Measurements from ENCODE around the gene SRBD1. TPM values are rescaled to one million over a fixed set of nuclear protein-coding genes. Genes with fewer than 3 reads are reported as not detected.

SRBD1 gene
- total RNA-seq, 4 donors from 2014 or later: 9.0 to 22.0 (median 13.0) TPM

DNA sequence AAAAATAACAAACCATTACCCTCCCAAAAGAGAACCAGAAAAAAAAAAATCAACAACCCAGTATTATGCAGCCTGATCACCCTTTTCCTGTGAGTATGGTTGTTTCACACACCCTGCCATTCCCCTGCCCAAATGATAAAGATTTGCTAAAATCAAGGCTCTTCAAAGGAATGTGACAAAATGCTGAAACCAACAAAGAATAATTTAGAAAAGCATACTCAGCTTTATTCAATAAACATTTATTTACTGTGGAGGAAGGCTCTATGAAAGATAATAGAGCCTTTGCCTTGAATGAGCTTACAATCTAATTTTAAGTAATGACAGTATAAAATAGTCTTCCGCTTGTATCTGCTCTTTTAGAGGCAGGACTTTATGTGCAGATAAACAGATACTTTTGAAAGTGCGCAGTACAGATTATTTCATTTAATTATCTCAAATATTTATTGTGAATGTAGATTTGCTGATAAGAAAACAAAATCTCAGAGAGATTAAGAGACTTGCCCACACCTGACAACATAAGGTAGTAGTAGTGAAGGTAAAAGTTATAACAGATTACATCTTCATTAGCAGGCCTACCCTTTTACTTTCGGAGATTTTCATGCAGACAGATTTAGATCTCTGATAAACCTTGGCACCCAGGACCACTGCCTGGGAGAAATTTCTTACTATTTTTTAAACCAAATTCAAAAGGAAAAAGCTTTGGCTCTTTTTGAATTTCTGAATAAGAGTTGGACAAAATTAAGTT is 211.9 kb downstream of the SRBD1 start:
- no peak for DNase-seq (ENCODE audit: extremely low spot score)
- WGBS: over 99% methylated on average over 3 of the region's 3 CpGs
- TF ChIP-seq EP300 (IDR thresholded peaks at IDR 0.05) (no peak), POLR2AphosphoS5 (IDR thresholded peaks at IDR 0.05) (no peak), POLR2A (IDR thresholded peaks at IDR 0.05; ENCODE audit: low read depth) (no peak)
- TF ChIP-seq, protein P1, sequence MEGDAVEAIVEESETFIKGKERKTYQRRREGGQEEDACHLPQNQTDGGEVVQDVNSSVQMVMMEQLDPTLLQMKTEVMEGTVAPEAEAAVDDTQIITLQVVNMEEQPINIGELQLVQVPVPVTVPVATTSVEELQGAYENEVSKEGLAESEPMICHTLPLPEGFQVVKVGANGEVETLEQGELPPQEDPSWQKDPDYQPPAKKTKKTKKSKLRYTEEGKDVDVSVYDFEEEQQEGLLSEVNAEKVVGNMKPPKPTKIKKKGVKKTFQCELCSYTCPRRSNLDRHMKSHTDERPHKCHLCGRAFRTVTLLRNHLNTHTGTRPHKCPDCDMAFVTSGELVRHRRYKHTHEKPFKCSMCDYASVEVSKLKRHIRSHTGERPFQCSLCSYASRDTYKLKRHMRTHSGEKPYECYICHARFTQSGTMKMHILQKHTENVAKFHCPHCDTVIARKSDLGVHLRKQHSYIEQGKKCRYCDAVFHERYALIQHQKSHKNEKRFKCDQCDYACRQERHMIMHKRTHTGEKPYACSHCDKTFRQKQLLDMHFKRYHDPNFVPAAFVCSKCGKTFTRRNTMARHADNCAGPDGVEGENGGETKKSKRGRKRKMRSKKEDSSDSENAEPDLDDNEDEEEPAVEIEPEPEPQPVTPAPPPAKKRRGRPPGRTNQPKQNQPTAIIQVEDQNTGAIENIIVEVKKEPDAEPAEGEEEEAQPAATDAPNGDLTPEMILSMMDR (IDR thresholded peaks at IDR 0.05): no peak
- no peaks in the 10 kb centered on the region for H3K27me3 ChIP-seq
- H3K27ac ChIP-seq (replicated peaks in 1 of 4): no peak overlapping the region
- no peaks in the 10 kb centered on the region for H3K9me3 ChIP-seq
- no peaks in the 10 kb centered on the region for H3K36me3 ChIP-seq
- no peak overlapping the region for H3K4me3 ChIP-seq
- intact Hi-C loops (cut with DNase I): no loop called here
- no peaks in the 10 kb centered on the region for H3K4me1 ChIP-seq

DNA sequence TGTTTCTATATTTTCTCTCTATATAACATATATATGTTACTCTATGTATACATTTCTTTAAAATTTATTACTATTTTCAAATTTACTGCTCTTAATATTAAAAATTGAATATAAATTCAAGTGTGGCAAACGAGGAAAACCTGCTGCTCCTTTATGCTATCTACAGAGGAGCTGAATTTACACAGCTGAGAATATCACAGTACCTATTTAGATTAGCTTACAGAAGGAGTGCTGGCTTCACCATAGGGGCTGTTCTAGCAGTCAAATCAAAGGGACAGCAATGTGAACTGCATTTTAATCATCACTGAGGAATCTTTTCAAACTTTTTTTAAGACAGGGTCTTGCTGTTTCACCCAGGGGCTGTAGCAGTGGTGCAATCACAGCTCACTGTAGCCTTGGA is 213.8 kb downstream of the SRBD1 start:
- no peaks in the 10 kb centered on the region for H3K4me1 ChIP-seq
- H3K27me3 ChIP-seq: no peaks in the 10 kb centered on the region
- no peak overlapping the region for H3K4me3 ChIP-seq
- no peak for DNase-seq (ENCODE audit: extremely low spot score)
- WGBS: 96% methylated on average over 1 of the region's 1 CpG
- TF ChIP-seq POLR2A (IDR thresholded peaks at IDR 0.05; ENCODE audit: low read depth) (no peak), EP300 (IDR thresholded peaks at IDR 0.05) (no peak), POLR2AphosphoS5 (IDR thresholded peaks at IDR 0.05) (no peak)
- TF ChIP-seq, protein P1 (IDR thresholded peaks at IDR 0.05): no peak
- H3K27ac ChIP-seq (replicated peaks in 1 of 4): no peak overlapping the region
- no peaks in the 10 kb centered on the region for H3K9me3 ChIP-seq
- intact Hi-C loops (cut with DNase I): no loop called here
- H3K36me3 ChIP-seq: peaks cover 0 to 8% (median 5%) of the 10 kb centered on the region in 4 donors

DNA sequence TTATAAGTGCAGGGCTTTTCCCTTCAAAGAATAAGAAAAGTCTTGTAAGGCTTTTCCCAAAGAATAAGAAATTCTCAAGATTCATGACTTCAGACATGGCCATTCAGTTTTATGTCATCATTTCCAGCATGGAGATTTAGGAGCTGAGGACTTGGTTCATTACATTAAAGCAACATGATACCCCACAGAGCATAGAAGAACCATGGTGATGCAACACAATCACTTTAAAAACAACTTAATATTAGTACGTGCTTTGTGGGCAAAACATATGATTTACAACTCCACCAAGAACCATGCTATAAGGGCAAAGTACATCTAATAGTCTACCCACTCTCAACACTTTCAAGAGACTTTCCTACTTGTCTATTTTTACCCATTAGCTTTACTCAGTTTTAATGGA is 214.4 kb downstream of the SRBD1 start:
- no peaks in the 10 kb centered on the region for H3K4me1 ChIP-seq
- H3K9me3 ChIP-seq: no peaks in the 10 kb centered on the region
- no peak overlapping the region for H3K27ac ChIP-seq (replicated peaks in 1 of 4)
- DNase-seq (ENCODE audit: extremely low spot score): no peak
- no peak for TF ChIP-seq POLR2AphosphoS5 (IDR thresholded peaks at IDR 0.05)
- TF ChIP-seq EP300 (IDR thresholded peaks at IDR 0.05): no peak
- no peak for TF ChIP-seq POLR2A (IDR thresholded peaks at IDR 0.05; ENCODE audit: low read depth)
- TF ChIP-seq, protein P1 (IDR thresholded peaks at IDR 0.05): no peak
- H3K27me3 ChIP-seq: no peaks in the 10 kb centered on the region
- H3K4me3 ChIP-seq: no peak overlapping the region
- 92% methylated on average over 1 of the region's 1 CpG for WGBS
- H3K36me3 ChIP-seq: peaks cover 0 to 10% (median 7%) of the 10 kb centered on the region in 4 donors
- intact Hi-C loops (cut with DNase I): no loop called here

DNA sequence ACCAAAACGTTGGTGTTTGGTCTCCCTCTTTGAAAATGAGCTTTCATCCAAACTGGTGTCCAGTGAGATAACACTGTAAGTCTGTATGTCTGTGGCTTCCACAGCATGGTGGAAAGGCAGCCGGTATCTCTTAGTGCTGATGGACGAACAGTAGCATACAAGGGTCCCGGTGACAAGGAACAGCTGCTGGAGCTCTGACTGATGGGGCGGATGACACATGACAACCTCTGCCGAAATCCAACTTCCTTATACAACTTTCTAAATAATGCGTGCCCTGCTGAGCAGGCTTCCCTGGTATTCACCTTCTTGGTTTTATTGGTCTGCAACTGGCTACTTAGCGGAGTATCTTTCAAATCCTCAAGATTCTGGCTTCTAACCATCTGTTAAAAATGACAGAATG is 216.2 kb downstream of the SRBD1 start:
- intact Hi-C loops (cut with DNase I): no loop called here
- Histone ChIP-seq H3K9me3 (no peaks in the 10 kb centered on the region), H3K36me3 (peaks cover 0 to 14% (median 7%) of the 10 kb centered on the region in 4 donors), H3K27ac (replicated peaks in 1 of 4) (no peak overlapping the region), H3K4me1 (no peaks in the 10 kb centered on the region), H3K4me3 (no peak overlapping the region), H3K27me3 (no peaks in the 10 kb centered on the region)
- no peak for DNase-seq (ENCODE audit: extremely low spot score)
- WGBS: 86% methylated on average over 8 of the region's 8 CpGs
- TF ChIP-seq POLR2AphosphoS5 (IDR thresholded peaks at IDR 0.05) (no peak), EP300 (IDR thresholded peaks at IDR 0.05) (no peak), POLR2A (IDR thresholded peaks at IDR 0.05; ENCODE audit: low read depth) (no peak)
- TF ChIP-seq, protein P1 (IDR thresholded peaks at IDR 0.05): no peak

DNA sequence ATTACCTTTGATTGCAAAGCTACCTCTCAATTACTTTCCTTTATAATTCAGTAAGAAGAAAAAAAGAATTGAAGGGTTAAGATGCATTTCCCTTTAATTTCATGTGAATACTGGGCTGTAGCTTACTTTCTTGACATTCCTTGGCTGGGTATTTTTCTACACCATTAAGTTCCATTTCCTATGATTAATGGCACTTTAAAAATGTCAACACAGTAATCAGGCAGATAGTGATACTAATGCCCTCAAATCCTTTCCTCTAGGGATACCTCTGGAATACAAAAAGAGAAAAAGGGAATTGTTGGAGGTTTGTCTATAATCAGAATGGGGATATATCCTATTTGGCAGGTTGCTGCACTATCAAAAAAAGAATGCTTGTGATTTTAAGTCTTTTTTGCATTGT is 216.9 kb downstream of the SRBD1 start:
- H3K4me1 ChIP-seq: no peaks in the 10 kb centered on the region
- intact Hi-C loops (cut with DNase I): no loop called here
- H3K27ac ChIP-seq (replicated peaks in 1 of 4): no peak overlapping the region
- H3K36me3 ChIP-seq: peaks cover 0 to 18% (median 8%) of the 10 kb centered on the region in 4 donors
- H3K4me3 ChIP-seq: no peak overlapping the region
- no peaks in the 10 kb centered on the region for H3K27me3 ChIP-seq
- no peak for TF ChIP-seq POLR2A (IDR thresholded peaks at IDR 0.05; ENCODE audit: low read depth)
- no peak for TF ChIP-seq EP300 (IDR thresholded peaks at IDR 0.05)
- TF ChIP-seq, protein P1 (IDR thresholded peaks at IDR 0.05): no peak
- TF ChIP-seq POLR2AphosphoS5 (IDR thresholded peaks at IDR 0.05): no peak
- DNase-seq (ENCODE audit: extremely low spot score): no peak
- no peaks in the 10 kb centered on the region for H3K9me3 ChIP-seq

Data from esophagus muscularis mucosa (tissue), 4 donors.